Neural crest cell (in vitro differentiated cells): ENCODE data around the gene CKS2. TPM values are rescaled to one million over a fixed set of nuclear protein-coding genes. Genes with fewer than 3 reads are reported as not detected.

Experiments
- DNase-seq: peaks from one replicate; pipeline ENCODE4 v3.0.0; 2021; ENCODE audit warnings: low read depth, mixed read lengths, low spot score
- H3K27ac Mint-ChIP-seq: one replicate; pipeline ENCODE4 v1.8.0; 2021; ENCODE audit warnings: mild to moderate bottlenecking, mixed read lengths; ENCODE audit not compliant: unreplicated experiment
- H3K27me3 Mint-ChIP-seq: 2 replicates; pipeline ENCODE4 v1.8.0; 2021; ENCODE audit warnings: low read depth, mild to moderate bottlenecking, mixed read lengths
- H3K36me3 Mint-ChIP-seq: 2 replicates; pipeline ENCODE4 v1.8.0; 2021; ENCODE audit warnings: low read depth, mild to moderate bottlenecking, mixed read lengths
- H3K4me1 Mint-ChIP-seq: 2 replicates; pipeline ENCODE4 v1.8.0; 2021; ENCODE audit warnings: mixed read lengths
- H3K4me3 Mint-ChIP-seq: one replicate; pipeline ENCODE4 v1.8.0; 2021; ENCODE audit warnings: mild to moderate bottlenecking, mixed read lengths
- H3K9me3 Mint-ChIP-seq: 2 replicates; pipeline ENCODE4 v1.8.0; 2021; ENCODE audit warnings: mixed read lengths
- total RNA-seq: library from RNA; stranded (reverse); gene quantifications from 2 replicates; pipeline ENCODE4 v1.2.1, GENCODE V29; 2021
- TF ChIP-seq, protein P1 (sequence below): fragments of 200-600 bp; sonication (generic); conservative IDR thresholded peaks from 2 replicates; pipeline ENCODE4 v1.5.0; 2021; ENCODE audit warnings: antibody characterized with exemption, mild to moderate bottlenecking

Gene CKS2
- total RNA-seq, 1 donor from 2014 or later: 174 TPM

DNA sequence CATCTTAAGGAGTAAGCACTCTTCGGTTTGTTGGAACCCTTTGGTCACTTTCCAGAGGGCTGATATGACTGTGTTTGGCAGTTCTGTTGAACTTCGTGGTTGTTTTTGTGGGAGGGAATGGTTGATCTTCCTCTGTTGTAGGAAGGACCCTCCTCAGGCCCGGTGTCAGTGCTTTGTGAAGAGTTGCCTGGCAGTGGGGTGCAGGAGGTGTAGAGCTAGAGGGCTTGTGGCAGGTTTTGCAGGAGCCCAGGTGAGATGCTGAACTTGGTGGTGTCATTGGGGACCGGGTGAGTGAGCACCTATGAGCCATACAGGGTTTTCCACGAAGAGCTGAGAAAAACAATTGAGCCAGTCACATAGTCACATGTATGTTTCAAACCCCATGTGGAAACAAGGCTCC, 34.5 kb downstream of the CKS2 start:
- H3K36me3 Mint-ChIP-seq: peaks cover 61% of the 10 kb centered on the region
- H3K4me3 Mint-ChIP-seq: no peak overlapping the region

DNA sequence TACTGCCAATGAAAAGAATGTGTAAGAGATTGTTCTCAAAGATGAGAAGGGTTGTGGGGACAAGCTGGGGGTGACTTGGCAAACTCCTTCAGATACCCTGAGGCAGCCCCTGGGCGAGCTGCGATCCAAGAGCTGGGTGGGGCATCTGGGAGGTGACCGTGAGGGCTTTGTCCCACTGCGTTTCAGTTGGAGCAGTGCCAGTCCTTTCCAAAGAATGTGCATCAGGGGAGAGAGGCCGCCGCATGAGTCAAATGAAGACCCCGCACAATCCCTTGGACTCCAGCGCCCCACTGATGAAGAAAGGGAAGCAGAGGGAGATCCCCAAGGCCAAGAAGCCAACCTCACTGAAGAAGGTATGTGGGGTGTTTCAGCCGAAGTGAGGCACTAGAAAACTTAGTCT, 35.7 kb downstream of the CKS2 start:
- TF ChIP-seq, protein P1, sequence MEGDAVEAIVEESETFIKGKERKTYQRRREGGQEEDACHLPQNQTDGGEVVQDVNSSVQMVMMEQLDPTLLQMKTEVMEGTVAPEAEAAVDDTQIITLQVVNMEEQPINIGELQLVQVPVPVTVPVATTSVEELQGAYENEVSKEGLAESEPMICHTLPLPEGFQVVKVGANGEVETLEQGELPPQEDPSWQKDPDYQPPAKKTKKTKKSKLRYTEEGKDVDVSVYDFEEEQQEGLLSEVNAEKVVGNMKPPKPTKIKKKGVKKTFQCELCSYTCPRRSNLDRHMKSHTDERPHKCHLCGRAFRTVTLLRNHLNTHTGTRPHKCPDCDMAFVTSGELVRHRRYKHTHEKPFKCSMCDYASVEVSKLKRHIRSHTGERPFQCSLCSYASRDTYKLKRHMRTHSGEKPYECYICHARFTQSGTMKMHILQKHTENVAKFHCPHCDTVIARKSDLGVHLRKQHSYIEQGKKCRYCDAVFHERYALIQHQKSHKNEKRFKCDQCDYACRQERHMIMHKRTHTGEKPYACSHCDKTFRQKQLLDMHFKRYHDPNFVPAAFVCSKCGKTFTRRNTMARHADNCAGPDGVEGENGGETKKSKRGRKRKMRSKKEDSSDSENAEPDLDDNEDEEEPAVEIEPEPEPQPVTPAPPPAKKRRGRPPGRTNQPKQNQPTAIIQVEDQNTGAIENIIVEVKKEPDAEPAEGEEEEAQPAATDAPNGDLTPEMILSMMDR: no peak
- Mint-ChIP-seq H3K4me3 (no peak overlapping the region), H3K4me1 (no peaks in the 10 kb centered on the region), H3K27me3 (no peaks in the 10 kb centered on the region), H3K9me3 (no peaks in the 10 kb centered on the region), H3K36me3 (peaks cover 57% of the 10 kb centered on the region), H3K27ac (no peak overlapping the region)
- DNase-seq: no peak

More for the DNA sequence above, 34.5 kb downstream of the CKS2 start:
- Mint-ChIP-seq H3K4me1 (no peaks in the 10 kb centered on the region), H3K27me3 (no peaks in the 10 kb centered on the region), H3K27ac (no peak overlapping the region), H3K9me3 (no peaks in the 10 kb centered on the region)
- TF ChIP-seq, protein P1: no peak
- no peak for DNase-seq

DNA sequence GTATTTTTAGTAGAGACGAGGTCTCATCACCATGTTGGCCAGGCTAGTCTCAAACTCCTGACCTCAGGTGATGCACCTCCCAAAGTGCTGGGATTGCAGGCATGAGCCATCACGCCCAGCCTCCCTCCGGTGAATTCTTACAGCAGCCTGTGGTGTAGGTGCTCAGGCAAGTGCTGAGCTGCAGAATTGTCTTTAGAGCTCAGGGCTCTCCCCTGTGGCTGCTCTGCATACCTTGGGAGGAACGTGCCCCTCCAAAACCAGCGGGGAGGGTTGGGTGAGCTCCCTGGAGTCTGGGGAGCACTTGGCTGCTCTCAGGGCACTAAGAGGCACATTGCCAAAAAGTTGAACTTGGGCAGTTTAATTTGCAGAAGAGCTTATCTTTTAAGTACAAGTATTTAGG, 36.7 kb downstream of the CKS2 start:
- Mint-ChIP-seq H3K4me3 (no peak overlapping the region), H3K27ac (no peak overlapping the region), H3K9me3 (no peaks in the 10 kb centered on the region), H3K4me1 (no peaks in the 10 kb centered on the region), H3K36me3 (peaks cover 51% of the 10 kb centered on the region), H3K27me3 (no peaks in the 10 kb centered on the region)
- TF ChIP-seq, protein P1: no peak
- no peak for DNase-seq

DNA sequence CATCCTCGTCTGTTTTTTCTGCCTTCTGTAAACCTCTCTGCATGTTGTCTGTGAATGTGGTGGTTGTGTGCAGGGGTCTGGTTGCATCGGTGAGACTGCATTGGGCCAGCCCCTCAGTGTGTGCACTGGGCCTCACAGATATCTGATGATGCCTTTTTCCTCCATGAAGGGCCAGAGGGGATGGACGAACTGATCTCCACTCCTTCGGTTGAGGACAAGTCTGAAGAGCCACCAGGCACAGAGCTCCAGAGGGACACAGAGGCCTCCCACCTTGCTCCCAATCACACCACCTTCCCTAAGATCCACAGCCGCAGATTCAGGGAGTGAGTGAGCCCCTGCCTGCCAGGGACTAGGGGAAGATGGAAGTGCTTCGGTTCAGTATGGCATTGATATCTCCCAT, 38.6 kb downstream of the CKS2 start:
- TF ChIP-seq, protein P1: no peak
- Mint-ChIP-seq H3K4me1 (no peaks in the 10 kb centered on the region), H3K36me3 (peaks cover 33% of the 10 kb centered on the region), H3K9me3 (no peaks in the 10 kb centered on the region), H3K4me3 (no peak overlapping the region), H3K27me3 (no peaks in the 10 kb centered on the region), H3K27ac (no peak overlapping the region)
- no peak for DNase-seq

DNA sequence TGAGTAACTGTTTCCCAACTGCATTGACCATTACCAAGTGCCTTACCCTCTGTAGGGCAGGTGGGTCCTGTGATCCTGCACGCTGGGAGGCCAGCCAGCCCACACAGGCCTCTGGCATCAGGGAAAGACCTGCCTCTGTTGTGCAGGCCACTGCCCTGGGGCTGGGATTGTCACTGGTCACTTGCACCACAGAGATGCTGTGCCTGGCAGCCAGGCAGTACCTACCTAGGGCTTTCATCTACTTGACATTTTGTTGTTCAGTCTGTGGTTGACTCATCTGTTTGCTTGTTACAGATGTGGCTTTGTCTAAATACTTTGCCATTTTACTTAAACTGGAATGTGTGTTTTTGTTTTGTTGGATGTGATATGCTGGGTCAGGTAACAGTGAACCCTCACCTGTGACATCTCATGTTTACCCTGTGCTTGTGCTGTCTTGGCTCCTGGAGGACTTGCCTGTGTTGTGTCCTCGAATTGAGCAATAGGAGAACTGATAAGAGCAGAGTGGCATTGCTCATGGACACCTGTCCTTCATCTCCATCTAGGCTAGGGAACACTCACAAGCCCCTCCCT, 40.1 kb downstream of the CKS2 start:
- Mint-ChIP-seq H3K9me3 (no peaks in the 10 kb centered on the region), H3K27me3 (no peaks in the 10 kb centered on the region), H3K4me3 (no peak overlapping the region), H3K27ac (no peak overlapping the region), H3K36me3 (peaks cover 24% of the 10 kb centered on the region), H3K4me1 (no peaks in the 10 kb centered on the region)
- no peak for DNase-seq
- TF ChIP-seq, protein P1: no peak
